ENCODE data around the gene PRAC1.

PRAC1 gene

DNA sequence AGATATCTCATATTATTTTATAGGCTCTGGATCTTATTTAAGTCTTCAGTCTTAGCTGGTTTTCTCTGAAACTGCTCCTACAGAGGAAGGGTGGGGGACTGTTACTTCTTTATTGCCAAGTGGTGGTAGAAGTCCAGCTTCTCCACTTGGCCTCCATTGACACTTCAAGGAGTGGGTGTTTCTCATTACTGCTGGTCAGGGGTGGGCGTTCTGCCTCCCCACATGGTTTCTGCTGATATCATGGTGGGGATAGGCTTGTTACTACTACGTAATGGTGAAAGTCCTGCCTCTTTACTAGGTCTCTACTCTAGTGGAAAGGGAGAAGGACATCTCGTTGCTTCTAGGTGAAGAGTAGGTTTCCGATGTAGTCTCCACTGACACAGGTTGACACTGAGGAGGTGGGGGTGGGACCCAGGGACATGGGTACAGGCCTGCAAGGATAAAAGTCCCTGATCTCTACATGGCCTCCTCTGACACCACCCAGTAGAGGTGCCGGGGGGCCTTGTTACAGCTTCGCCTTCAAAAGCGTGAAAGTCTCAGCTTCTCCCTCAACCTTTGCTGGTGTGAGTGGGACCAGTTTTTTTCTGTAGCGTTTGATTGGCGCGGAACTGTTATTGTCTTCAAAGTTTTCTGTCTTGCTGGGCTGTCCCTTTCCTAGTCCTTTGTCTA is 20.3 kb downstream of the PRAC1 start:
- H3K4me3 ChIP-seq (ENCODE audit: low read depth, low read length) = no peak overlapping the region
- TF ChIP-seq, protein P1, sequence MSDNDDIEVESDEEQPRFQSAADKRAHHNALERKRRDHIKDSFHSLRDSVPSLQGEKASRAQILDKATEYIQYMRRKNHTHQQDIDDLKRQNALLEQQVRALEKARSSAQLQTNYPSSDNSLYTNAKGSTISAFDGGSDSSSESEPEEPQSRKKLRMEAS (IDR thresholded peaks at IDR 0.05; ENCODE audit: low read depth, low read length) = no peak
- TF ChIP-seq POLR2A (IDR thresholded peaks at IDR 0.05; ENCODE audit: extremely low read depth, insufficient read length) (no peak), MYC (IDR thresholded peaks at IDR 0.05; ENCODE audit: low read depth, low read length) (no peak)
- TF ChIP-seq, protein P2, sequence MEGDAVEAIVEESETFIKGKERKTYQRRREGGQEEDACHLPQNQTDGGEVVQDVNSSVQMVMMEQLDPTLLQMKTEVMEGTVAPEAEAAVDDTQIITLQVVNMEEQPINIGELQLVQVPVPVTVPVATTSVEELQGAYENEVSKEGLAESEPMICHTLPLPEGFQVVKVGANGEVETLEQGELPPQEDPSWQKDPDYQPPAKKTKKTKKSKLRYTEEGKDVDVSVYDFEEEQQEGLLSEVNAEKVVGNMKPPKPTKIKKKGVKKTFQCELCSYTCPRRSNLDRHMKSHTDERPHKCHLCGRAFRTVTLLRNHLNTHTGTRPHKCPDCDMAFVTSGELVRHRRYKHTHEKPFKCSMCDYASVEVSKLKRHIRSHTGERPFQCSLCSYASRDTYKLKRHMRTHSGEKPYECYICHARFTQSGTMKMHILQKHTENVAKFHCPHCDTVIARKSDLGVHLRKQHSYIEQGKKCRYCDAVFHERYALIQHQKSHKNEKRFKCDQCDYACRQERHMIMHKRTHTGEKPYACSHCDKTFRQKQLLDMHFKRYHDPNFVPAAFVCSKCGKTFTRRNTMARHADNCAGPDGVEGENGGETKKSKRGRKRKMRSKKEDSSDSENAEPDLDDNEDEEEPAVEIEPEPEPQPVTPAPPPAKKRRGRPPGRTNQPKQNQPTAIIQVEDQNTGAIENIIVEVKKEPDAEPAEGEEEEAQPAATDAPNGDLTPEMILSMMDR (IDR thresholded peaks at IDR 0.05; ENCODE audit: low read depth, low read length) = no peak
- no peak for DNase-seq (ENCODE audit: low read depth)

DNA sequence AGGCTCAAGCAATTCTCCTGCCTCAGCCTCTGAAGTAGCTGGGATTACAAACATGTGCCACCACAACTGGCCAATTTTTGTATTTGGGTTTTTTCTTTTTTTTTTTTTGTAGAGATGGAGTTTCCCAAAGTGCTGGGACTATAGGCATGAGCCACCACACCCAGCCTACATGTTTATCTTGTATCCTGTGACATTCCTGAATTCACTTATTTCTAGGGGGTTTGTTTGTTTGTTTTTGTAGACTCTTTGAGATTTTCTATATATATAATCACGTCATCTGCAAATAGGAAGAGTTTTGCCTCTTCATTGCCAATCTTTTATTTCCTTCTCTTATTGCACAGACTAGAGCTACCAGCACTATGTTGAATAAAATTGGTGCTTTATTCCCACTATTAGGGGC is 29.1 kb downstream of the PRAC1 start:
- no peak overlapping the region for H3K4me3 ChIP-seq (ENCODE audit: low read depth, low read length)
- DNase-seq (ENCODE audit: low read depth) = no peak
- no peak for TF ChIP-seq MYC (IDR thresholded peaks at IDR 0.05; ENCODE audit: low read depth, low read length)
- TF ChIP-seq, protein P1 (IDR thresholded peaks at IDR 0.05; ENCODE audit: low read depth, low read length) = no peak

DNA sequence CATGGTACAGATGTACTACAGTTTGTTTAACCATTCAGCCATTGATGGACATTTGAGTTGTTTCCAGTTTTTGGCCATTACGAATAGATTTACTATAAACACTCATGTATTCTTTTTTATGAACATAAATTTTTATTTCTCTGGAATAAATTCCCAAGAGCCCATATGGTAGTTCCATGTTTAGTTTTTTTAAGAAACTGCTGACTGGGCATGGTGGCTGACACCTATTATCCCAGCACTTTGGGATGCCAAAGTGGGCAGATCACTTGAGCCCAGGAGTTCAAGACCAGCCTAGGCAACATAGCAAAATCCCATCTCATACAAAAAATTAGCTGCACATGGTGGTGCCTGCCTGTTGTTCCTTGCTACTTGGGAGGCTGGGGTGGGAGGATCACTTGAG is 30.3 kb downstream of the PRAC1 start:
- DNase-seq (ENCODE audit: low read depth) = no peak
- TF ChIP-seq POLR2A (IDR thresholded peaks at IDR 0.05; ENCODE audit: extremely low read depth, insufficient read length) (no peak), MYC (IDR thresholded peaks at IDR 0.05; ENCODE audit: low read depth, low read length) (no peak)
- TF ChIP-seq, protein P1 (IDR thresholded peaks at IDR 0.05; ENCODE audit: low read depth, low read length) = no peak
- TF ChIP-seq, protein P2 (IDR thresholded peaks at IDR 0.05; ENCODE audit: low read depth, low read length) = no peak
- H3K4me3 ChIP-seq (ENCODE audit: low read depth, low read length) = no peak overlapping the region

DNA sequence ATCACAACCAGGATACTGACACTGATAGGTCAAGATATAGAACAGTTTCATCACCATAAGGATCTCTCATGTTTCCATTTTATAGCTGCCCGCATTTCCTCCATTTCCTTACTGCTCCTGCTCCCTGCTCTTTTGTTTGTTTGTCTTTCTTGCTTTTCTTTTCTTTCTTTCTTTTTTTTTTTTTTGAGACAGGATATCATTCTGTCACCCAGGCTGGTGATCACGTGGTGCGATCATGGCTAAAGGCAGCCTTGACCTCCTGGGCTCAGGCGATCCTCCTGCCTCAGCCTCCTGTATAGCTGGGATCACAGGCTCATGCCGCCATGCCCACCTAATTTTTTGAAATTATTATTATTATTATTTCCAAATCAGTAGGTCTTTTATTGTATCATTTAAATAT is 31.7 kb downstream of the PRAC1 start:
- no peak for DNase-seq (ENCODE audit: low read depth)
- TF ChIP-seq MYC (IDR thresholded peaks at IDR 0.05; ENCODE audit: low read depth, low read length) (no peak), POLR2A (IDR thresholded peaks at IDR 0.05; ENCODE audit: extremely low read depth, insufficient read length) (no peak)
- TF ChIP-seq, protein P1 (IDR thresholded peaks at IDR 0.05; ENCODE audit: low read depth, low read length) = no peak
- TF ChIP-seq, protein P2 (IDR thresholded peaks at IDR 0.05; ENCODE audit: low read depth, low read length) = no peak
- H3K4me3 ChIP-seq (ENCODE audit: low read depth, low read length) = no peak overlapping the region

DNA sequence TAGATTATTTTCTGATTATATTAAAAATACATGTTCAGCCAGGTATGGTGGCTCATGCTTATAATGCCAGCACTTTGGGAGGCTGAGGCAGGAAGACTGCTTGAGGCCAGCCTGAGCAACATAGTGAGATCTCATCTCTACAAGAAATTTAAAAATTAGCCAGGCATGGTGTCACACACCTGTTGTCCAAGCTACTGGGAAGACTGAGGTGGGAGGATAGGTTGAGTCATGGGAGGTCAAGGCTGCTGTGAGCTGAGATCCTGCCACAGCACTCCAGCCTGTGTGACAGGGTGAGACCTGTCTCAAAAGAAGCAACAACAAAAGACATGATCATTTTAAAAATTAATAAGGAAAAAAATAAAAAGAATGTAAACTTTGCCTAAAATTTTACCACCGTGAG is 40.7 kb downstream of the PRAC1 start:
- no peak for DNase-seq (ENCODE audit: low read depth)
- TF ChIP-seq MYC (IDR thresholded peaks at IDR 0.05; ENCODE audit: low read depth, low read length) = no peak
- TF ChIP-seq, protein P1 (IDR thresholded peaks at IDR 0.05; ENCODE audit: low read depth, low read length) = no peak
- TF ChIP-seq, protein P2 (IDR thresholded peaks at IDR 0.05; ENCODE audit: low read depth, low read length) = no peak
- TF ChIP-seq POLR2A (IDR thresholded peaks at IDR 0.05; ENCODE audit: extremely low read depth, insufficient read length) = no peak
- no peak overlapping the region for H3K4me3 ChIP-seq (ENCODE audit: low read depth, low read length)

DNA sequence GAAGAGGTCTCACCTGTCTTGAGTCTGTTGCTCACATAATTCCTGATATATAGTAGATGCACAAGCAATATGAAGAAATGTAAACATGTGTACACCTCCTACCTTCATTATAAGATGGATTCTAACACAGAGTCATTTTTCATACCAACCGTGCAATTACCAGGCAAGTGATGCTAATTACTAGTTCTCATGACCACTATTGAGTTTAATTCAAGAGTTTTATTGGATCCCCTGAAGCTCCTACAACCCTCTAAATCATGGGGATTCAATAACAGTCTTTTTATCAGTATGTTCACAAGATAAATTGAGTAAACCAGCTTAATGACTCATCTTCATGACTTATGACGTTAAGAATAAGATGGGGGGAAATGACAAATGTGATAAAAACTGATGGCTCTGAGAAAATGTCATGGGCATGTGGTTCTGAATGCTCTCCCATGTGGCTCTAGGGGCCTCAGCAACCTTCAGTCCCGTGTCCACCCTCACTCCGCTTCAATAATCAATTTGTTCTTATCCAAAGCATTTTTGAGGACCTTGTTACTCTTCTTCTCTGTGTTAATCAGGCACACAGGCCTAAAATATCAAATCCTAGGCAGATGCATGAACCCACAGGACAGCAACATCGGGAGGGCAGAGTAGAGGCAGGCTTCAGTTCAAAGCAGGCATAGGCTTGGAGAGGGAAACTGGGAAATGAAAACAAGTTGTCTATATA is 42.8 kb downstream of the PRAC1 start:
- no peak for DNase-seq (ENCODE audit: low read depth)
- TF ChIP-seq POLR2A (IDR thresholded peaks at IDR 0.05; ENCODE audit: extremely low read depth, insufficient read length) (no peak), MYC (IDR thresholded peaks at IDR 0.05; ENCODE audit: low read depth, low read length) (no peak)
- TF ChIP-seq, protein P2 (IDR thresholded peaks at IDR 0.05; ENCODE audit: low read depth, low read length) = no peak
- TF ChIP-seq, protein P1 (IDR thresholded peaks at IDR 0.05; ENCODE audit: low read depth, low read length) = no peak
- H3K4me3 ChIP-seq (ENCODE audit: low read depth, low read length) = no peak overlapping the region

Data from NB4 (cell line).